GM23248 (cell line): Measurements from ENCODE around the gene ATP6V1G3.

Experiments
- EZH2 ChIP-seq: fragments of 200-600 bp; sonication (generic); IDR thresholded peaks from 2 replicates; pipeline ENCODE4 v1.6.1; 2018; ENCODE audit warnings: antibody characterized with exemption, mild to moderate bottlenecking; ENCODE audit not compliant: insufficient read depth, poor library complexity, severe bottlenecking
- EZH2phosphoT487 ChIP-seq: fragments of 200-600 bp; sonication (generic); IDR thresholded peaks from 2 replicates; pipeline ENCODE4 v1.6.1; 2018; ENCODE audit warnings: antibody characterized with exemption, moderate library complexity, mild to moderate bottlenecking, low read depth; ENCODE audit not compliant: insufficient read depth

DNA sequence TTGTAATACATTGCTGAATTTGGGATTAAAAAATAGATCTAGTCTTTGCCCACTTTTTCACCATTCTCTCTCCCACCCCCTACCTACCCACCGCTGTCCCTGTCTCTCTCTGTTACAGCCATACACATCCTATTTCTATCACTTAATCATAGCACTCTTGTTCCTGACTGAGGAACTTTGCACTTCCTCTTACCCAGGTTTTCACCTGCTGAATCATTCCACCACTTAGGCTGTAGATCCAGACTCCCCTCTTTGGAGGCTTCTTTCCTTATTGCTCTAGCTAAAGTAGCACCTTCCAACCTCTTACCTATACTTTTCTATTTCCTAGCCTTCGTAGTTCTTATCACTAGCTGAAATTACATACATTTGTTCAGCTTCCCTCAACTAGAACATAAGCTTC is 59.6 kb downstream of the ATP6V1G3 start:
- TF ChIP-seq EZH2 = no peak
- no peak for TF ChIP-seq EZH2phosphoT487
